Brain microvascular endothelial cell (primary cell): Measurements from ENCODE around the gene CASP10.
A peak's percentile ranks its signal among the peaks of the same experiment; 100 is the strongest.

Source experiments
- DNase-seq: peaks from one replicate; pipeline ENCODE4 v3.0.0-alpha.2; 2020
- H3K27ac ChIP-seq: fragments of 250-450 bp; sonication (Bioruptor Pico); 2 replicates; pipeline ENCODE4 v1.5.1; 2020; ENCODE audit warnings: mild to moderate bottlenecking, moderate library complexity
- H3K27me3 ChIP-seq: fragments of 250-450 bp; sonication (Bioruptor Pico); replicated peaks from 2 replicates; pipeline ENCODE4 v1.5.1; 2020; ENCODE audit warnings: mild to moderate bottlenecking
- H3K36me3 ChIP-seq: fragments of 250-450 bp; sonication (Bioruptor Pico); replicated peaks from 2 replicates; pipeline ENCODE4 v1.5.1; 2020; ENCODE audit warnings: mild to moderate bottlenecking
- H3K4me3 ChIP-seq: 2 replicates; pipeline ENCODE4 v1.5.1; 2011; ENCODE audit warnings: low read depth, mild to moderate bottlenecking, control low read depth, low read length, moderate library complexity
- CTCF ChIP-seq: IDR thresholded peaks from 2 replicates; pipeline ENCODE4 v1.5.1; 2011; ENCODE audit warnings: low read depth, mild to moderate bottlenecking, moderate library complexity, low read length, control low read depth, inconsistent platforms; ENCODE audit errors: missing control alignments
- in situ Hi-C: cut with HindIII; loops from 2 replicates; pipeline ENCODE4 v1.10.0; 2017; ENCODE audit warnings: low sequenced_read_pairs, low pct_ligation_motif_present

CASP10 gene

DNA sequence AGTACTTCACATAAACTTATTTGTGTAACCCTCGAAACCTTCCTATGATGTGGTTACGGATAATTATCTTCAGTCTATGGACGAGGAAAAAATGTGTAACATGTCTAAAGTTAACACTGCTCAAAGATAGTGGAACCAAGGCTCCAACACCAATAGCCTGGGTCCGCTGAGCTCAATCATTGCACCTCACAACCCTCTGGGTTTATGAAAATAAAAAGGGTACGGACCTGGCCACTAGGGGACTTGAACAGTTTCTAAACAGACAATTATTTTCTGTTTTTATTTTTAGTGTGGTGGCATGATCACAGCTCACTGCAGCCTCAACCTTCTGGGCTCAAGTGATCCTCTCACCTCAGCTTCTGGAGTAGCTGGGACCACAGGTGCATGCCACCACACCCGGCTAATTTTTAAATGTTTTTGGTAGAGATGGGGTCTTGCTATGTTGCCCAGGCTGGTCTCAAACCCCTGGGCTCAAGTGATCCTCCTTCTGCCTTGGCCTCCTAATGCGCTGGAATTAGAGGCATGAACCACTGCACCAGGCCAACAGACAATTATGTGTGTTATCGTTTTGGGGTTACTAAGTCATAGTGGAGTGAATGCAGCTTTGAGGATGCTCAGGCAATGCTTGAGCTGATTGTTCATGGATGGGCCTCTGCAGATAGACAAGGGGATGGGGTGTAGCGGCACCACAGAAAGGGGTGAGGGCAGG is 87.5 kb downstream of the CASP10 start:
- DNase-seq, result no peak
- Histone ChIP-seq H3K27ac (no peak overlapping the region), H3K4me3 (no peak overlapping the region), H3K36me3 (peaks cover 12% of the 10 kb centered on the region), H3K27me3 (no peaks in the 10 kb centered on the region)
- TF ChIP-seq CTCF, result no peak
- in situ Hi-C loops, result no loop called here

DNA sequence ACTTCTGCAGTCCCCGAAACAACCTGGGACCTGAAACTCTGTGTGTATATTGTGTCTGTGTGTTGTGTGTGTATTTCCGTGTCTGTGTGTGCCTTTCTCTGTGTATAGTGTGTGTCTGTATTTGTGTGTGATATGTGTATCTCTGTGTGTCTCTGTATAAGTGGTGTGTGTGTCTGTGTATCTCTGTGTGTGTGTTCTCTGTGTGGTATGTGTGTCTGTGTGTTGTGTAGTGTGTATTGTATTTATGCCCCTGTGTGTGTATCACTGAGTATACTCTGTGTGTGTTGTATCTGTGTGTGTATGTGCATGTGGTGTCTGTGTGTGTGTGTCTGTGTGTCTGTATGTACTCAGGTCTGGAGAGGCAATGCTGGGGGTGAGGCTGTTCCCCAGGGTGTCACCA is 89.0 kb downstream of the CASP10 start:
- no peak for DNase-seq
- no peak overlapping the region for H3K27ac ChIP-seq
- peaks cover 19% of the 10 kb centered on the region for H3K36me3 ChIP-seq
- in situ Hi-C loops, result no loop called here
- TF ChIP-seq CTCF, result no peak
- no peak overlapping the region for H3K4me3 ChIP-seq
- H3K27me3 ChIP-seq, result no peaks in the 10 kb centered on the region

DNA sequence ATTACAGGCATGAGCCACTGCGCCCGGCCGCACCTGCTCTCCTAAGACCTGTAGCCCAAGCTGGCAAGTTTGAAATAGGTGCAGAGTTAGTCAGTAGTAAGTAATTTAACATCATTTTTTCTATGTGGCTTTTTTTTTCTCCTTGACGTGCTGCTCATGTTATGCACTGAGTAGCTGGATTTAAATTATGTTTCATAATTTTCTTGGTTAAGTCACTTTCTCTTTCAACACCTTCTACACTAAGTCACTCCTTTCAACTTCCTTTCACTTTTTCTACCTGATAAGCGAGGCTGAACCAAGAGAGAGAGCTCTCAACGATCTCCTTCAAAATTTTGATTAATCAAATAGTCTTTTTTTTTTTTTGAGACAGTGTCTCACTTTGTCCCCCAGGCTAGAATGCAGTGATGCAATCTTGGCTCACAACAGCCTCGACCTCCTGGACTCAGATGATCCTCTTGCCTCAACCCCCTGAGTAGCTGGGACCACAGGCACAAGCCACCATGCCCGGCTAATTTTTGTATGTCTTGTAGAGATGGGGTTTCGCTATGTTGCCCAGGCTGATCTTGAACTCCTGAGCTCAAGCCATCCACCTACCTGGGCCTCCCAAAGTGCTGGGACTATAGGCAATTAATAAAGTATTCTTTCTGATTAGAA is 90.5 kb downstream of the CASP10 start:
- no peak overlapping the region for H3K27ac ChIP-seq
- no peak for DNase-seq

DNA sequence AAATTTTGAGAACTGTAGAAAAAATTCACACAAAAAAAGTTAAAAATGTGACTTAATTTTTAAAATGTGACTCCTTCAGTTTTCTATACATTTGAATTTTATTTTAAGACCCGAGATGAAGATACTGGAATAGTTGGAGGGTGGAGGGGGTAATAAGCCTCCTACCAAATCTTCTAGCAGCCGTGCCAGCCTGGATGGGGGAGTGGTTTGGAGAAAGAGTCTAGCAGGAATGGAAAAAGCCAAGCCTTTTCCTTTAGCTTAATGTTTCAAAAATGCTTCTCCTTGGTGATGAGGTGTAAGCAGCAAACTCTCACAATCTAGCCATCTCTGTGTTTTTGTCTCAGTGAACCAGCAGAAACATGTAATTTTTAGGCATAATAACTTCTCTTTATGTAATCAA is 92.1 kb downstream of the CASP10 start:
- TF ChIP-seq CTCF, result no peak
- Histone ChIP-seq H3K4me3 (no peak overlapping the region), H3K27me3 (no peaks in the 10 kb centered on the region), H3K27ac (no peak overlapping the region), H3K36me3 (peaks cover 24% of the 10 kb centered on the region)
- DNase-seq, result no peak
- in situ Hi-C loops, result no loop called here

More for the DNA sequence above, 90.5 kb downstream of the CASP10 start:
- no peak for TF ChIP-seq CTCF
- no peaks in the 10 kb centered on the region for H3K27me3 ChIP-seq
- in situ Hi-C loops, result no loop called here
- H3K36me3 ChIP-seq, result peaks cover 22% of the 10 kb centered on the region
- H3K4me3 ChIP-seq, result no peak overlapping the region

GRCh38 chr2:201275990-201276389 is 93.0 kb downstream of the CASP10 start:
- H3K36me3 ChIP-seq, result peaks cover 17% of the 10 kb centered on the region
- peak; percentile 25 for TF ChIP-seq CTCF
- no peak overlapping the region for H3K27ac ChIP-seq
- no peak overlapping the region for H3K4me3 ChIP-seq
- no peak for DNase-seq
- no peaks in the 10 kb centered on the region for H3K27me3 ChIP-seq
- in situ Hi-C loops, result no loop called here
